ENCODE measurements around the gene TBC1D5.

DNA sequence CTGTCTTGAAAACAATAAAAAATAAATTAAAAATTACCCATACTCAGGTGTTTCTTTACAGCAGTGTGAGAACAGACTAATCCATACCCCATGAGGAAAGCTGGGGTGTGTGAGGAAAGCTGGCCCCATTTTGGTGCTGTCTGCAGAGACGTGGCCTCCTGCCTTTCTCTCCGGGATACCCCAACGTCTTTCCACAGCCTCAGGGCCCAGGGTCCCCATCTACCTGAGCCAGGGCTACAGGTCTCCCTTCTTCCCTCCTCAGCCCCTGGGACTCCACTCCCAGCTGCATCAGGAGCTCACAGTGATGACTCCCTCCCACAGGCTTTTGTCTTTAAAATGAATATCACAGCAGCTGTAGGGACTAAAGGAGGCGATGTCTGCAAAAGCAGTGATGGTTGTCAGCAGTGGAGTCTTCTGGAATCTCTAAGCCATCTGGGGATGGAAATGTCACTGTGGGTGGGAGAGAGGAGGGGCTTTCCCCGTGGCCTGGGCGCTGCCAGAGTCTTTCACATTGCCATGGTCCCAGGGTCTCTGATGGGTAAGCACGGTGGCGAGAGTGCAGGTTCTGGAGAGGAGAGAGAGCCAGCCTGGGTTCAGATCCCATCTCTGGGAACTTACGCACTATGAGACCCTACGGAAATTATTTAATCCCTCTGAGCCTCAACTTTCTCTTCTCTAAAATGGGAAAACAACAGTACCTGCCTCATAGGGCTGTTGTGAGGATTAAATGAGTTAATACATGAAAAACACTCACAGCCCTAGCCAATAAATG, 598.4 kb downstream of the TBC1D5 start:
- TF ChIP-seq, protein P1, sequence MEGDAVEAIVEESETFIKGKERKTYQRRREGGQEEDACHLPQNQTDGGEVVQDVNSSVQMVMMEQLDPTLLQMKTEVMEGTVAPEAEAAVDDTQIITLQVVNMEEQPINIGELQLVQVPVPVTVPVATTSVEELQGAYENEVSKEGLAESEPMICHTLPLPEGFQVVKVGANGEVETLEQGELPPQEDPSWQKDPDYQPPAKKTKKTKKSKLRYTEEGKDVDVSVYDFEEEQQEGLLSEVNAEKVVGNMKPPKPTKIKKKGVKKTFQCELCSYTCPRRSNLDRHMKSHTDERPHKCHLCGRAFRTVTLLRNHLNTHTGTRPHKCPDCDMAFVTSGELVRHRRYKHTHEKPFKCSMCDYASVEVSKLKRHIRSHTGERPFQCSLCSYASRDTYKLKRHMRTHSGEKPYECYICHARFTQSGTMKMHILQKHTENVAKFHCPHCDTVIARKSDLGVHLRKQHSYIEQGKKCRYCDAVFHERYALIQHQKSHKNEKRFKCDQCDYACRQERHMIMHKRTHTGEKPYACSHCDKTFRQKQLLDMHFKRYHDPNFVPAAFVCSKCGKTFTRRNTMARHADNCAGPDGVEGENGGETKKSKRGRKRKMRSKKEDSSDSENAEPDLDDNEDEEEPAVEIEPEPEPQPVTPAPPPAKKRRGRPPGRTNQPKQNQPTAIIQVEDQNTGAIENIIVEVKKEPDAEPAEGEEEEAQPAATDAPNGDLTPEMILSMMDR (IDR thresholded peaks at IDR 0.05 in 8 of 11, conservative IDR thresholded peaks at IDR 0.05 in 3 of 11): no peak
- no peak for TF ChIP-seq POLR2A (IDR thresholded peaks at IDR 0.05)
